Upper lobe of right lung (tissue), 1 donor: ENCODE data around the gene MARVELD1. TPM values are rescaled to one million over a fixed set of nuclear protein-coding genes. Genes with fewer than 3 reads are reported as not detected.

Experiments used
- ATAC-seq: fragments of 200-7000 bp; cut with Tn5 transposase; one replicate; pipeline ENCODE4 v1.9.1; 2020; ENCODE audit warnings: mild to moderate bottlenecking, moderate library complexity
- DNase-seq: peaks from one replicate; pipeline ENCODE4 v3.0.0-alpha.2; 2020
- H3K27ac ChIP-seq: fragments of 200-600 bp; one replicate; pipeline ENCODE4 v1.8.0; 2022
- H3K27me3 ChIP-seq: fragments of 200-600 bp; one replicate; pipeline ENCODE4 v1.8.0; 2022; ENCODE audit warnings: mild to moderate bottlenecking
- H3K36me3 ChIP-seq: fragments of 200-600 bp; one replicate; pipeline ENCODE4 v1.8.0; 2022
- H3K4me1 ChIP-seq: fragments of 200-600 bp; one replicate; pipeline ENCODE4 v1.8.0; 2022
- H3K4me3 ChIP-seq: fragments of 200-600 bp; one replicate; pipeline ENCODE4 v1.8.0; 2022; ENCODE audit warnings: mild to moderate bottlenecking
- H3K9me3 ChIP-seq: fragments of 200-600 bp; one replicate; pipeline ENCODE4 v1.8.0; 2022
- CTCF ChIP-seq: fragments of 200-600 bp; IDR thresholded peaks from one replicate; pipeline ENCODE4 v1.8.0; 2022; ENCODE audit warnings: antibody characterized with exemption
- intact Hi-C: fragments of 100-400 bp; cut with DNase I; formaldehyde crosslinking; loops from one replicate; pipeline ENCODE4 v1.11.0; 2022
- total RNA-seq: library from RNA; stranded (reverse); fragmentation: NEBNext Ultra II Directional; extraction: Animal tissue kit (Norgen Biotek cat#: 25700); gene quantifications from one replicate; pipeline ENCODE4 v1.2.1, GENCODE V29; 2021
- donor health status: DM: no; HTN: yes; CAD: no; lungs with severe emphysema.

Gene MARVELD1
- total RNA-seq, 1 donor from 2014 or later = 43.8 TPM

GRCh38 chr10:97762056-97762455, 48.5 kb downstream of the MARVELD1 start:
- H3K9me3 ChIP-seq = no peaks in the 10 kb centered on the region
- no peak for ATAC-seq
- no peaks in the 10 kb centered on the region for H3K4me1 ChIP-seq
- no peak for TF ChIP-seq CTCF
- DNase-seq = peak; percentile 46
- intact Hi-C loops = no loop called here
- no peak overlapping the region for H3K27ac ChIP-seq
- H3K36me3 ChIP-seq = peaks cover 35% of the 10 kb centered on the region
- H3K27me3 ChIP-seq = no peaks in the 10 kb centered on the region
- H3K4me3 ChIP-seq = no peak overlapping the region

GRCh38 chr10:97762816-97763215, 49.3 kb downstream of the MARVELD1 start:
- Histone ChIP-seq H3K27me3 (no peaks in the 10 kb centered on the region), H3K4me3 (no peak overlapping the region), H3K4me1 (no peaks in the 10 kb centered on the region), H3K9me3 (no peaks in the 10 kb centered on the region), H3K36me3 (peaks cover 28% of the 10 kb centered on the region), H3K27ac (no peak overlapping the region)
- ATAC-seq = peak; percentile 24
- no peak for TF ChIP-seq CTCF
- DNase-seq = peak; percentile 61
- intact Hi-C loops = no loop called here

GRCh38 chr10:97763411-97763810, 49.9 kb downstream of the MARVELD1 start:
- Histone ChIP-seq H3K27ac (no peak overlapping the region), H3K27me3 (no peaks in the 10 kb centered on the region), H3K36me3 (peaks cover 22% of the 10 kb centered on the region), H3K4me3 (no peak overlapping the region), H3K9me3 (no peaks in the 10 kb centered on the region), H3K4me1 (no peaks in the 10 kb centered on the region)
- ATAC-seq (no peak), DNase-seq (peak; percentile 9)
- no peak for TF ChIP-seq CTCF
- intact Hi-C loops = no loop called here

- H3K4me1 ChIP-seq = no peaks in the 10 kb centered on the region
- H3K27me3 ChIP-seq = no peaks in the 10 kb centered on the region
- no peaks in the 10 kb centered on the region for H3K9me3 ChIP-seq
- H3K27ac ChIP-seq = no peak overlapping the region
- no peak for TF ChIP-seq CTCF
- no peak for DNase-seq
- no peak overlapping the region for H3K4me3 ChIP-seq
- intact Hi-C loops = no loop called here
- ATAC-seq = no peak
- H3K36me3 ChIP-seq = peaks cover 19% of the 10 kb centered on the region
These were observed 50.4 kb downstream of the MARVELD1 start for GRCh38 chr10:97763947-97764346.

GRCh38 chr10:97764519-97764931, 51.0 kb downstream of the MARVELD1 start:
- intact Hi-C loops = no loop called here

More at GRCh38 chr10:97764519-97764931, 51.0 kb downstream of the MARVELD1 start:
- Histone ChIP-seq H3K27ac (no peak overlapping the region), H3K27me3 (no peaks in the 10 kb centered on the region), H3K4me3 (no peak overlapping the region), H3K4me1 (no peaks in the 10 kb centered on the region), H3K9me3 (no peaks in the 10 kb centered on the region), H3K36me3 (peaks cover 13% of the 10 kb centered on the region)
- DNase-seq = no peak
- ATAC-seq = no peak
- no peak for TF ChIP-seq CTCF
